DOHH2 (cell line): Measurements from ENCODE around the gene VANGL2.

Experiments
- CTCF ChIP-seq: fragments of 200-600 bp; sonication (generic); IDR thresholded peaks from one replicate; pipeline ENCODE4 v1.5.1; 2014; ENCODE audit warnings: antibody characterized with exemption, mild to moderate bottlenecking, low read depth, low read length; ENCODE audit not compliant: poor library complexity, severe bottlenecking
- EZH2phosphoT487 ChIP-seq: fragments of 200-600 bp; sonication (generic); IDR thresholded peaks from 2 replicates; pipeline ENCODE4 v1.6.1; 2017; ENCODE audit warnings: borderline replicate concordance, mild to moderate bottlenecking, antibody characterized with exemption, low read length, moderate library complexity, mixed read lengths

GRCh38 chr1:160401487-160401805 is 1.1 kb downstream of the VANGL2 start:
- no peak for TF ChIP-seq EZH2phosphoT487
- no peak for TF ChIP-seq CTCF
